Naive B cell (primary cell): ENCODE results near the gene KRTAP29-1. TPM values are rescaled to one million over a fixed set of nuclear protein-coding genes. Genes with fewer than 3 reads are reported as not detected.
"Not testable (repeated sequence)": the region's sequence is repeated elsewhere in the genome, so short reads cannot be mapped to it uniquely, and the experiment has no call there.

Experiments
- ATAC-seq, 2 donors: fragments of 150-1000 bp; cut with Tn5 transposase; 2 replicates each; pipeline ENCODE4 v1.10.0; 2021; ENCODE audit warnings: low read depth in 2 of 2, mild to moderate bottlenecking in 2 of 2, moderate library complexity in 2 of 2
- DNase-seq: peaks from one replicate; pipeline ENCODE4 v3.0.0; 2022
- H3K27ac Mint-ChIP-seq, 6 donors: one replicate each; pipeline ENCODE4 v1.8.0; 2020 to 2022; ENCODE audit warnings: mild to moderate bottlenecking in 6 of 6, mixed read lengths in 6 of 6, moderate library complexity in 5 of 6, inconsistent platforms in 2 of 6
- H3K27me3 Mint-ChIP-seq, 3 donors: one replicate each; pipeline ENCODE4 v1.8.0; 2021 to 2022; ENCODE audit warnings: mixed read lengths in 3 of 3, mild to moderate bottlenecking in 1 of 3
- H3K36me3 Mint-ChIP-seq, 2 donors: one replicate each; pipeline ENCODE4 v1.8.0; 2020 to 2022; ENCODE audit warnings: mixed read lengths in 2 of 2, inconsistent platforms in 1 of 2, mild to moderate bottlenecking in 1 of 2
- H3K4me1 Mint-ChIP-seq, 3 donors: one replicate each; pipeline ENCODE4 v1.8.0; 2020 to 2022; ENCODE audit warnings: mixed read lengths in 3 of 3, inconsistent platforms in 1 of 3, mild to moderate bottlenecking in 1 of 3, moderate library complexity in 1 of 3
- H3K4me3 Mint-ChIP-seq, 8 donors: one replicate each; pipeline ENCODE4 v1.8.0; 2020 to 2022; ENCODE audit warnings: mild to moderate bottlenecking in 8 of 8, mixed read lengths in 8 of 8, moderate library complexity in 8 of 8, inconsistent platforms in 2 of 8
- H3K9me3 Mint-ChIP-seq, 7 donors: one replicate each; pipeline ENCODE4 v1.8.0; 2020 to 2022; ENCODE audit warnings: mixed read lengths in 7 of 7, mild to moderate bottlenecking in 5 of 7, inconsistent platforms in 2 of 7, moderate library complexity in 1 of 7
- polyA plus RNA-seq, 6 donors: library from polyadenylated mRNA; unstranded; fragments of 300-500 nt; fragmentation: Illumina TruSeq; gene quantifications; one replicate each; pipeline ENCODE4 v1.2.3, GENCODE V29; 2021; ENCODE audit warnings: low read depth in 6 of 6

KRTAP29-1 gene
- polyA plus RNA-seq, 6 donors from 2014 or later = not detected

- no peak for ATAC-seq
- H3K36me3 Mint-ChIP-seq = peaks cover 0 to 12% of the 10 kb centered on the region in 2 donors
- peaks cover 0 to 7% (median 0%) of the 10 kb centered on the region in 7 donors for H3K9me3 Mint-ChIP-seq
- H3K4me3 Mint-ChIP-seq = peak overlapping the region in 1 of 8 donors; percentile 22
- H3K4me1 Mint-ChIP-seq = peaks cover 41 to 63% (median 53%) of the 10 kb centered on the region in 3 donors
- peak overlapping the region in 3 of 6 donors; percentile 22 to 34 (median 22) for H3K27ac Mint-ChIP-seq
- H3K27me3 Mint-ChIP-seq = peaks cover 0 to 7% (median 0%) of the 10 kb centered on the region in 3 donors
- DNase-seq = no peak
Observed at GRCh38 chr17:41304091-41304490, 1.4 kb upstream of the KRTAP29-1 start.

- Mint-ChIP-seq H3K27me3 (peaks cover 0 to 7% (median 4%) of the 10 kb centered on the region in 3 donors), H3K4me1 (peaks cover 30 to 60% (median 42%) of the 10 kb centered on the region in 3 donors)
Observed at GRCh38 chr17:41302981-41303380, 330 bp upstream of the KRTAP29-1 start.

GRCh38 chr17:41301204-41301790 lies 1.4 kb downstream of the KRTAP29-1 start:
- Mint-ChIP-seq H3K27me3 (peaks cover 0 to 7% (median 4%) of the 10 kb centered on the region in 3 donors), H3K36me3 (peaks cover 0 to 12% of the 10 kb centered on the region in 2 donors), H3K27ac (peak overlapping the region in 2 of 6 donors; percentile 28 to 50), H3K4me1 (peaks cover 13 to 43% (median 25%) of the 10 kb centered on the region in 3 donors), H3K9me3 (peaks cover 0 to 7% (median 0%) of the 10 kb centered on the region in 7 donors), H3K4me3 (no peak overlapping the region)
- no peak for ATAC-seq
- DNase-seq = no peak

More at GRCh38 chr17:41302981-41303380, 330 bp upstream of the KRTAP29-1 start:
- peaks cover 0 to 12% of the 10 kb centered on the region in 2 donors for H3K36me3 Mint-ChIP-seq
- peaks cover 0 to 7% (median 0%) of the 10 kb centered on the region in 7 donors for H3K9me3 Mint-ChIP-seq
- H3K27ac Mint-ChIP-seq = no peak overlapping the region
- ATAC-seq (no peak), DNase-seq (no peak)
- H3K4me3 Mint-ChIP-seq = peak overlapping the region in 1 of 8 donors; percentile 7

GRCh38 chr17:41298458-41299135 lies 4.1 kb downstream of the KRTAP29-1 start:
- peaks cover 0 to 13% (median 4%) of the 10 kb centered on the region in 3 donors for H3K27me3 Mint-ChIP-seq
- DNase-seq (no peak), ATAC-seq (no peak)
- H3K36me3 Mint-ChIP-seq = peaks cover 0 to 18% of the 10 kb centered on the region in 2 donors
- H3K4me3 Mint-ChIP-seq = no peak overlapping the region
- H3K4me1 Mint-ChIP-seq = peaks cover 7 to 33% (median 16%) of the 10 kb centered on the region in 3 donors
- H3K9me3 Mint-ChIP-seq = peaks cover 0 to 7% (median 0%) of the 10 kb centered on the region in 7 donors
- peak overlapping the region in 1 of 6 donors; percentile 80 for H3K27ac Mint-ChIP-seq

DNA sequence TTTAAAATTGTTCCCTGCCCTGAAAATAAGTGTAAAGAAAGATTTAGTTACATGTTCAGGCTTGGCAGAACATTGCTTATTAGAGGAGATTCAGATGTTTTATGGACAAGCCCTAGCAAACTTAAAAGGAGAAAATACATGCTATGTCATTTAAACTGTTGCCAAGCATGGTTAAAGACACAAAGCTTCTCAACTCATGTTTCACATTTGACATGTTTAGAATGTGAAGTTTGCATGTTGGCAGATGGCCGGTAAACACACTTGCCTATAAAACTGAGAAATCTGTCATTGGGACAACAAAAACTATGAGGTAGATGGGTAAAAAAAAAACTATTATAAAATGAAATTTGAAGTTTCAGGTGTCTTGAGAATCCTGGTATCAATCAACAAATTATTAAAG lies 5.8 kb downstream of the KRTAP29-1 start:
- no peak overlapping the region for H3K27ac Mint-ChIP-seq
- peaks cover 0 to 18% of the 10 kb centered on the region in 2 donors for H3K36me3 Mint-ChIP-seq
- H3K9me3 Mint-ChIP-seq = peaks cover 0 to 7% (median 0%) of the 10 kb centered on the region in 7 donors
- H3K27me3 Mint-ChIP-seq = peaks cover 0 to 15% (median 4%) of the 10 kb centered on the region in 3 donors
- no peak for ATAC-seq
- peaks cover 4 to 17% (median 11%) of the 10 kb centered on the region in 3 donors for H3K4me1 Mint-ChIP-seq
- no peak overlapping the region for H3K4me3 Mint-ChIP-seq
- DNase-seq = no peak

DNA sequence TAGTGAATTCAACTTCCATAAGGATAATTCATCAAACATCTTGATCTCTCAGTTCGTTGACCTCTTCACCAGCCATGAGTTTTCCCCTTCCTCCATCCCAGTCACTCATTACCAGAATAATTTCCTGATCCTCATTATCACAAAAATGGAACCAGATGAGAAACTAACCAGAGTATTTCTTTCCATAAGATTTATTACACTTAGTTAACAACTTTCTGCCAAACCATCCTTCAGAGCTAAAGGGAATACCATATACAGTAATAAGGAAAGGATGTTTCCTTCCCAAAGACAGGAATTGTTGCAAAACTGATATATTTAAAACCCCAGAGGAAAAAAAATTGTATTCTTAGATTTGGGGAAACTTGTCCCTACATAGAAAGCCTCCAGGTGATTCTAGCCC lies 8.6 kb downstream of the KRTAP29-1 start:
- Mint-ChIP-seq H3K27me3 (peaks cover 4 to 19% (median 7%) of the 10 kb centered on the region in 3 donors), H3K36me3 (peaks cover 0 to 7% of the 10 kb centered on the region in 2 donors), H3K27ac (no peak overlapping the region), H3K4me3 (no peak overlapping the region), H3K4me1 (peaks cover 0 to 14% (median 4%) of the 10 kb centered on the region in 3 donors), H3K9me3 (no peaks in the 10 kb centered on the region)
- ATAC-seq (no peak), DNase-seq (no peak)

- Mint-ChIP-seq H3K4me1 (peaks cover 0 to 14% (median 6%) of the 10 kb centered on the region in 3 donors), H3K36me3 (no peaks in the 10 kb centered on the region), H3K9me3 (no peaks in the 10 kb centered on the region), H3K27ac (peak overlapping the region in 1 of 6 donors; percentile 68), H3K27me3 (peaks cover 7 to 15% (median 10%) of the 10 kb centered on the region in 3 donors), H3K4me3 (no peak overlapping the region)
- DNase-seq (no peak), ATAC-seq (no peak)
Observed at GRCh38 chr17:41287050-41287449, 15.6 kb downstream of the KRTAP29-1 start.

DNA sequence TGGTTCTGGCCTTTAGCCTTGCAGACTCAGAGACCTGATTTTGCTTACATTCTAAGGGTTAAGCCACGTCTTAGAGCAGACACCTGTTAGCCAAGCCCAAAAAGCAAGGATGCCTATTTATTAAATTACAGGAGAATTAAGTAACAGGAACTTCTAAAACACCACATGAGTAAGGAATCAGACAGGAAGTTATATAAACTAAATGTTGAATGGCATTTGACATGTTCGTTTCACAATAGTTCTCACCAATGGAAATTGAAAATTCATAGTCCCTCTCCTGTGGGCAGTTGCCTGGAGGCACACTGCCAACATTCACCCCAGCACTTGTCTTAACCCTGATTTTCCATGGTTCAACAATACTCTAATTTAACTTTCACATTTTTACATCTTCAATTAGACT lies 18.1 kb downstream of the KRTAP29-1 start:
- H3K27me3 Mint-ChIP-seq = peaks cover 8 to 19% (median 12%) of the 10 kb centered on the region in 3 donors
- H3K4me3 Mint-ChIP-seq = no peak overlapping the region
- ATAC-seq (no peak), DNase-seq (no peak)
- H3K36me3 Mint-ChIP-seq = no peaks in the 10 kb centered on the region
- H3K27ac Mint-ChIP-seq = no peak overlapping the region
- peaks cover 0 to 14% (median 6%) of the 10 kb centered on the region in 3 donors for H3K4me1 Mint-ChIP-seq
- peaks cover 0 to 5% (median 0%) of the 10 kb centered on the region in 7 donors for H3K9me3 Mint-ChIP-seq

GRCh38 chr17:41284043-41284442 lies 18.6 kb downstream of the KRTAP29-1 start:
- ATAC-seq (no peak), DNase-seq (no peak)
- peaks cover 0 to 6% (median 0%) of the 10 kb centered on the region in 7 donors for H3K9me3 Mint-ChIP-seq
- H3K4me1 Mint-ChIP-seq = peaks cover 0 to 13% (median 6%) of the 10 kb centered on the region in 3 donors
- H3K4me3 Mint-ChIP-seq = no peak overlapping the region
- no peaks in the 10 kb centered on the region for H3K36me3 Mint-ChIP-seq
- H3K27me3 Mint-ChIP-seq = peaks cover 8 to 19% (median 17%) of the 10 kb centered on the region in 3 donors
- H3K27ac Mint-ChIP-seq = peak overlapping the region in 1 of 6 donors; percentile 33

DNA sequence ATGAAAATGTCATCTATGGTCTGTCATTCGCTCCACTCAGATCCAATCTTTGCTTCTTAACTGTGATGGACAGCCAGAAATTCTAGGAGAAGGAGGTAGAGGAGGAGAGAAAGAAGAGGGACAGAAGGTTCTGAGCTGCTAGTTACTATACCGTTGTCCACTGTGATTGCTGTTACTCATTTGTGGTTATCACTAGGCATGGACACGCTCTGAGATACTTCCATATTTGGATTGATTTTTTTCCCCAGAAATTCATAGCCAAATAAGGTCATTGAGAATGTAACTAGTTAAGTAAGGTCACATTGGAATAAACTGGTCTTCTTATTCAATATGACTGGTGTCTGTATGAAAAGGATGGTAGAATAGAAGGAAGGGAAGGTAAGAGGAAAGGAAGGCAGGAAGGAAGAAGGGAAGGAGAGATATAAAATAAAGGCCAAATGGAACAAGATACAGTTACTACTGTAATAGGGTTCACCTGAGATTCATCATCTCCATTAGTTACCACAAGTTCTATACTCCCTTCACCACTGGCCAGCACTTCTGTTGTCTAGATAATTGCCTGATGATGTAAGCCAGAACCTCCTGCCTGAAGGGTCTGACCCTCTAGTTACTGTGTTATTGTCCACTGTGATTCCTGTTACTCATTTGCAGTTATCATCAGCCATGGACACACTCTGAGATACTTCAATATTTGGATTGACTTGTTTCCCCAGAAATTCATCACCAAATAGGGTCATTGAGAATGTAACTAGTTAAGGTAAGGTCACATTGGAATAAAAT lies 24.3 kb downstream of the KRTAP29-1 start:
- H3K27ac Mint-ChIP-seq = no peak overlapping the region
- H3K36me3 Mint-ChIP-seq = no peaks in the 10 kb centered on the region
- no peak overlapping the region for H3K4me3 Mint-ChIP-seq
- ATAC-seq = no peak
- no peak for DNase-seq
- peaks cover 0 to 10% (median 4%) of the 10 kb centered on the region in 3 donors for H3K4me1 Mint-ChIP-seq
- H3K27me3 Mint-ChIP-seq = peaks cover 30 to 42% (median 42%) of the 10 kb centered on the region in 3 donors
- peaks cover 0 to 6% (median 0%) of the 10 kb centered on the region in 7 donors for H3K9me3 Mint-ChIP-seq

GRCh38 chr17:41275648-41276190 lies 26.9 kb downstream of the KRTAP29-1 start, which contains the start of gene KRTAP9-7:
Gene KRTAP9-7 (plus strand): TSS chr17:41275698. CDS start chr17:41275698, 0 bp downstream.
- not testable (repeated sequence) for H3K4me3 Mint-ChIP-seq, DNase-seq, ATAC-seq

DNA sequence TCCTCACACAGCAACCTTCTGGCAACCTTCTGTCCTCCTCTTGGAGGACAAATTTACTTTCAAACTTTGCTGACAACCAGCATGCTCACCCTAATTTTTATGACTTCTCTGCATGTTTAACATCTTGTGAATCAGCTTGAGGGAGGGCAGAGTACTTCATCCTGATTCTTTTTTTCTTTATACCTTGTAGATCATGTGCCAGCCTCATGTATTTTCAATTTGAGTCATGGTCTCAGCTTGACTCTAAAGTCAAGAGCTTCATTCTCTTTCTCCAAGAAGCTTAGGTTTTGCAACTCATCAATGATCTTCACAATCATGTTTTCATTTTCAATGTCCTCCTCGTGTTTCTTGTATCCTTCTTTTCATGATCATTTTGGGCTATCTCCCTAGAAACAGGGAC lies 30.8 kb downstream of the KRTAP29-1 start:
- Mint-ChIP-seq H3K4me3 (no peak overlapping the region), H3K27me3 (peaks cover 19 to 35% (median 29%) of the 10 kb centered on the region in 3 donors), H3K9me3 (peaks cover 0 to 5% (median 0%) of the 10 kb centered on the region in 7 donors), H3K4me1 (peaks cover 2 to 14% (median 14%) of the 10 kb centered on the region in 3 donors), H3K27ac (peak overlapping the region in 1 of 6 donors; percentile 88), H3K36me3 (no peaks in the 10 kb centered on the region)
- DNase-seq (no peak), ATAC-seq (no peak)

More at GRCh38 chr17:41275648-41276190, 26.9 kb downstream of the KRTAP29-1 start, which contains the start of gene KRTAP9-7:
- not testable (repeated sequence) for H3K36me3 Mint-ChIP-seq, H3K9me3 Mint-ChIP-seq
- Mint-ChIP-seq H3K27me3 (peaks cover 27 to 46% (median 39%) of the 10 kb centered on the region in 3 donors), H3K27ac (peak within 1 kb of the TSS in 3 of 6 donors; percentile 27 to 66 (median 31)), H3K4me1 (peaks cover 2 to 14% (median 8%) of the 10 kb centered on the region in 3 donors)
